ENCODE results near the gene PSAP.

The PSAP gene

DNA sequence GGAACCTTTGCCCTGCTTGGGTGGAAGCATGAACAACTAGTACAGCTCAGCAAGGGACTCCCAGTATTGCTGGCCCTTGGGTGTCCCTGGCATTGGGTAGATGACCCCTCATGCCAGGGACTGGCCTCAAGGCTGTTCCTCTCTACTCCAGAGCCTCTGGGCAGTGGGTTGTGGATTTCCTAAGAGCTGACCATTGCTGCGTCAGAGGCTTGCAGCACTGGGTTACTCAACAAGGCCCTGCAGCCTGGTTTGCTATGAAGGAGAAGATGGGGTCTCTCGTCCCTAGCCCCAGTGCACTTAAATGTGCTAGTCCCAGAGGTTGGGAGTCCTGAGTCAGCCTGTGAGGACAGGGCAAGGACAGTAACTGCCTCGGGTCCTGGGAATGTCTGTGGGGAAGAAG lies 80.3 kb downstream of the PSAP start:
- no peak overlapping the region for H3K4ac ChIP-seq (ENCODE audit: low read depth, low read length)
- no CpG with 5 or more reads among the region's 3 CpGs for WGBS (ENCODE audit: extremely low coverage, insufficient coverage, insufficient read length)

DNA sequence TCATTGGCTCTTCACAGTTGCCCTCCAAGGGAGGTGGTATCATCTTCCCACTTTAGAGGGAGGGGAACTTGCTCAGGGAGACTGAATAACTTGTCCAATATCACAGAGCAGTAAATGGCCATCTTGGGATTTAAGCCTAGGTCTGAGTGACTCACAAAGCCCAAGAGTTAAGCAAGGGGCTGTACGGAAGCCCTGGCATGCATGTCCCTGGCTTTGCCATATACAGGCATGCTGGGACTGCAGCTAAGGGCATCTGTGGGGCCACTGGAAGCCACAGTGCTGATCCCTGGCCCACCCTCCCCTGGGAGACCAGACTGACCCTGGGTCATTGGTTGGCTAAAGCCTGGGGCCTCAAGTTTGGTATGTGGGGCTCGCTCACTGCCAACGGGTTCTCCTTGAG lies 80.8 kb downstream of the PSAP start:
- WGBS (ENCODE audit: extremely low coverage, insufficient coverage, insufficient read length) = no CpG with 5 or more reads among the region's 3 CpGs
- Histone ChIP-seq H3K36me3 (ENCODE audit: control insufficient read depth in 1 of 2, insufficient read depth in 2 of 2, low read length in 2 of 2) (no peaks in the 10 kb centered on the region), H3K23ac (ENCODE audit: low read length) (no peak overlapping the region), H3K14ac (ENCODE audit: low read length) (no peak overlapping the region), H4K8ac (ENCODE audit: low read depth, low read length) (no peak overlapping the region), H3K27ac (ENCODE audit: low read depth, low read length) (no peak overlapping the region), H4K91ac (ENCODE audit: low read depth, low read length) (no peak overlapping the region), H2BK12ac (ENCODE audit: low read length) (no peak overlapping the region), H3K4me2 (ENCODE audit: low read length) (no peak overlapping the region), H2AFZ (ENCODE audit: insufficient read depth, low read length, poor library complexity) (no peak overlapping the region), H2BK120ac (ENCODE audit: insufficient read depth, low read length, poor library complexity) (no peak overlapping the region), H3K4me1 (ENCODE audit: control insufficient read depth in 1 of 2, insufficient read depth in 2 of 2, low read length in 2 of 2) (peaks cover 27 to 34% of the 10 kb centered on the region in 2 experiments), H3K79me1 (ENCODE audit: low read length) (peaks cover 25% of the 10 kb centered on the region), H3K4me3 (ENCODE audit: low read depth, low read length) (no peak overlapping the region), H3K79me2 (ENCODE audit: control insufficient read depth, insufficient read depth, low read length, poor library complexity) (peaks cover 3% of the 10 kb centered on the region), H4K12ac (ENCODE audit: low read depth, low read length) (no peak overlapping the region), H2AK5ac (ENCODE audit: low read length) (no peak overlapping the region), H3K9me3 (ENCODE audit: insufficient read depth, low read depth, low read length) (no peaks in the 10 kb centered on the region), H3K27me3 (ENCODE audit: insufficient read depth, low read length) (peaks cover 3% of the 10 kb centered on the region), H3K18ac (ENCODE audit: low read length) (no peak overlapping the region), H2BK5ac (ENCODE audit: low read depth, low read length, poor library complexity) (no peak overlapping the region), H3K4ac (ENCODE audit: low read depth, low read length) (no peak overlapping the region), H3K9ac (ENCODE audit: low read length) (no peak overlapping the region)
- peak; percentile 73 for DNase-seq

More for the DNA sequence above, 80.3 kb downstream of the PSAP start:
- DNase-seq = peak; percentile 87 to 89
- Histone ChIP-seq H4K8ac (ENCODE audit: low read depth, low read length) (no peak overlapping the region), H3K18ac (ENCODE audit: low read length) (no peak overlapping the region), H3K4me3 (ENCODE audit: low read depth, low read length) (no peak overlapping the region), H3K9ac (ENCODE audit: low read length) (no peak overlapping the region), H3K27me3 (ENCODE audit: insufficient read depth, low read length) (peaks cover 3% of the 10 kb centered on the region), H2AFZ (ENCODE audit: insufficient read depth, low read length, poor library complexity) (no peak overlapping the region), H2BK120ac (ENCODE audit: insufficient read depth, low read length, poor library complexity) (no peak overlapping the region), H4K91ac (ENCODE audit: low read depth, low read length) (no peak overlapping the region), H3K9me3 (ENCODE audit: insufficient read depth, low read depth, low read length) (no peaks in the 10 kb centered on the region), H3K27ac (ENCODE audit: low read depth, low read length) (no peak overlapping the region), H3K14ac (ENCODE audit: low read length) (no peak overlapping the region), H3K23ac (ENCODE audit: low read length) (no peak overlapping the region), H3K36me3 (ENCODE audit: control insufficient read depth in 1 of 2, insufficient read depth in 2 of 2, low read length in 2 of 2) (no peaks in the 10 kb centered on the region), H3K4me1 (ENCODE audit: control insufficient read depth in 1 of 2, insufficient read depth in 2 of 2, low read length in 2 of 2) (peaks cover 24 to 29% of the 10 kb centered on the region in 2 experiments), H3K4me2 (ENCODE audit: low read length) (no peak overlapping the region), H4K12ac (ENCODE audit: low read depth, low read length) (no peak overlapping the region), H3K79me1 (ENCODE audit: low read length) (peaks cover 23% of the 10 kb centered on the region), H2BK12ac (ENCODE audit: low read length) (no peak overlapping the region), H3K79me2 (ENCODE audit: control insufficient read depth, insufficient read depth, low read length, poor library complexity) (peaks cover 3% of the 10 kb centered on the region), H2BK5ac (ENCODE audit: low read depth, low read length, poor library complexity) (no peak overlapping the region), H2AK5ac (ENCODE audit: low read length) (peak overlapping the region; percentile 26)

DNA sequence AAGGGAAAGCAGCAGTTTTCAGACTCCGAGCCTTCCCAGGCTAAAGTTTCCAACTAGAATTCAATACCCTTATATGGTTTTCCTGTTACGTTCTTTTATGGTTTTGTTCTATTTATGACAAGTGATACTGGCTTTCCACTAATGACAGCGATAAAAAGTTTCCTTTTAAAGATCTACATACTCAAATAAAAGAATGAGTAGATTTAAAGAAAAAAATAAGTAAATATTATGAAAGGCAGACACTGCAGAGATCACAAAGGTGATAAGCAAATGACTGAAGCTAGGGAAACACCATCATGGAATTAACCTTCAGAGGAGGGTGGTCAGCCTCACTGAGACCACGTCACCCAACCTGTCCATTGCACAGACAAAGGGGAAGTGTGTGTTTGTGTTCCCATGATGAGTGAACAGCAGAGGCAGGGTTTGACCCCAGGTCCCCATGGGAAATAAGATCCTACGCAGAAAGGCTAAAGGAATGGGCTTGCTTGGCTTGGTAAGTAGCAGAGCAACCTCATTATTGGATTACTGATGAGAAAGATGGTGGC lies 81.7 kb downstream of the PSAP start:
- no peak overlapping the region for H2AFZ ChIP-seq (ENCODE audit: insufficient read depth, low read length, poor library complexity)
- no peak overlapping the region for H3K14ac ChIP-seq (ENCODE audit: low read length)
- H4K91ac ChIP-seq (ENCODE audit: low read depth, low read length) = no peak overlapping the region
- H2BK12ac ChIP-seq (ENCODE audit: low read length) = no peak overlapping the region
- H3K79me1 ChIP-seq (ENCODE audit: low read length) = peaks cover 25% of the 10 kb centered on the region
- no peak overlapping the region for H3K4me2 ChIP-seq (ENCODE audit: low read length)
- H2BK5ac ChIP-seq (ENCODE audit: low read depth, low read length, poor library complexity) = no peak overlapping the region
- H3K27ac ChIP-seq (ENCODE audit: low read depth, low read length) = no peak overlapping the region
- H2AK5ac ChIP-seq (ENCODE audit: low read length) = no peak overlapping the region
- H4K12ac ChIP-seq (ENCODE audit: low read depth, low read length) = no peak overlapping the region
- no peak overlapping the region for H2BK120ac ChIP-seq (ENCODE audit: insufficient read depth, low read length, poor library complexity)
- no CpG with 5 or more reads among the region's 5 CpGs for WGBS (ENCODE audit: extremely low coverage, insufficient coverage, insufficient read length)
- no peaks in the 10 kb centered on the region for H3K36me3 ChIP-seq (ENCODE audit: control insufficient read depth in 1 of 2, insufficient read depth in 2 of 2, low read length in 2 of 2)
- H4K8ac ChIP-seq (ENCODE audit: low read depth, low read length) = no peak overlapping the region
- H3K9ac ChIP-seq (ENCODE audit: low read length) = no peak overlapping the region
- no peaks in the 10 kb centered on the region for H3K9me3 ChIP-seq (ENCODE audit: insufficient read depth, low read depth, low read length)
- H3K4ac ChIP-seq (ENCODE audit: low read depth, low read length) = no peak overlapping the region
- H3K23ac ChIP-seq (ENCODE audit: low read length) = no peak overlapping the region
- peak in 1 of 2 donors; percentile 48 for DNase-seq
- peaks cover 3% of the 10 kb centered on the region for H3K79me2 ChIP-seq (ENCODE audit: control insufficient read depth, insufficient read depth, low read length, poor library complexity)
- peaks cover 30 to 40% of the 10 kb centered on the region in 2 experiments for H3K4me1 ChIP-seq (ENCODE audit: control insufficient read depth in 1 of 2, insufficient read depth in 2 of 2, low read length in 2 of 2)
- no peak overlapping the region for H3K18ac ChIP-seq (ENCODE audit: low read length)
- no peak overlapping the region for H3K4me3 ChIP-seq (ENCODE audit: low read depth, low read length)
- peaks cover 3% of the 10 kb centered on the region for H3K27me3 ChIP-seq (ENCODE audit: insufficient read depth, low read length)

DNA sequence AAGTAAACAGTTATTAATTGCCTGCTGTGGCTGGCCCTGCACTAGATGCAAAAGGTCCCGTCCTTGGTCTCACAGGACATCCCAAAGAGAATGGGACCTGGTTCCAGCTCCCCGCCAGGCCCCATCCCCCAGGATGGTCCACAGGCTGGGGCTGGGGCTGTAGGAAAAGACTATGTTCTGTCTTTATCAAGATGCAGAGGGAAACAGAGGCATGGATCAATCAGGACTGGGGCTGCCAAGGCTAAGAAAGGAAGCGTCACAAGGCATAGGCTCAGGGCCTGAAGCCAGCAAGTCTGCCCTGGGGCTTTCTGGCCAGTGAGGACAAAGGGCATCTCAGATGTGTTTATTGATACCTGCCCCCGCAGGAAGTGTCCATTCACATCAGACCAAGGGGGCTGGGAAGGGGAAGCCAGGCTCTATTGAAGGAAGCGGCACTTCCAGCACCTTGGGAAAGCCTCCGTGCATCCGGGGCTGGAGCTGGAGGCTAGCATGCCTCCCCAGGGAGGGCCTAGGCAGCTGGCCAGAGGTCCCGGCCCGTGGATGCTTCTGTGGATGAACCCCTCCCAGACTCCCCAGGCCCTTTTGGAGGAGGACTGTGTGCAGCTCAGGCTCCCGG lies 83.5 kb downstream of the PSAP start:
- Histone ChIP-seq H2BK120ac (ENCODE audit: insufficient read depth, low read length, poor library complexity) (peak overlapping the region; percentile 9), H3K27me3 (ENCODE audit: insufficient read depth, low read length) (no peaks in the 10 kb centered on the region), H2AK5ac (ENCODE audit: low read length) (no peak overlapping the region), H3K79me1 (ENCODE audit: low read length) (peaks cover 21% of the 10 kb centered on the region), H3K14ac (ENCODE audit: low read length) (peak overlapping the region; percentile 47), H3K4ac (ENCODE audit: low read depth, low read length) (no peak overlapping the region), H4K8ac (ENCODE audit: low read depth, low read length) (no peak overlapping the region), H3K4me1 (ENCODE audit: control insufficient read depth in 1 of 2, insufficient read depth in 2 of 2, low read length in 2 of 2) (peaks cover 28 to 32% of the 10 kb centered on the region in 2 experiments), H3K4me3 (ENCODE audit: low read depth, low read length) (no peak overlapping the region), H4K91ac (ENCODE audit: low read depth, low read length) (peak overlapping the region; percentile 44), H3K79me2 (ENCODE audit: control insufficient read depth, insufficient read depth, low read length, poor library complexity) (peaks cover 2% of the 10 kb centered on the region), H3K4me2 (ENCODE audit: low read length) (peak overlapping the region; percentile 5), H2AFZ (ENCODE audit: insufficient read depth, low read length, poor library complexity) (peak overlapping the region; percentile 11), H3K23ac (ENCODE audit: low read length) (no peak overlapping the region), H3K27ac (ENCODE audit: low read depth, low read length) (peak overlapping the region; percentile 35), H3K9ac (ENCODE audit: low read length) (no peak overlapping the region), H3K9me3 (ENCODE audit: insufficient read depth, low read depth, low read length) (no peaks in the 10 kb centered on the region), H2BK12ac (ENCODE audit: low read length) (peak overlapping the region; percentile 38), H4K12ac (ENCODE audit: low read depth, low read length) (no peak overlapping the region), H2BK5ac (ENCODE audit: low read depth, low read length, poor library complexity) (peak overlapping the region; percentile 29), H3K36me3 (ENCODE audit: control insufficient read depth in 1 of 2, insufficient read depth in 2 of 2, low read length in 2 of 2) (no peaks in the 10 kb centered on the region), H3K18ac (ENCODE audit: low read length) (peak overlapping the region; percentile 18)
- DNase-seq = peak; percentile 86 to 93
- WGBS (ENCODE audit: extremely low coverage, insufficient coverage, insufficient read length) = no CpG with 5 or more reads among the region's 10 CpGs
